HL-60 (cell line): ENCODE results near the gene PNPLA7.

Source experiments
- DNase-seq, 2 experiments: peaks; one replicate each; pipeline ENCODE4 v3.0.0-alpha.2; 2010 to 2020; ENCODE audit warnings: low read depth in 1 of 2, low spot score in 1 of 2
- H3K27ac ChIP-seq: fragments of 250-450 bp; sonication (Bioruptor Pico); replicated peaks from 2 replicates; pipeline ENCODE4 v1.5.1; 2020; ENCODE audit warnings: mild to moderate bottlenecking, moderate library complexity
- H3K27me3 ChIP-seq: fragments of 250-450 bp; sonication (Bioruptor Pico); 2 replicates; pipeline ENCODE4 v1.5.1; 2021; ENCODE audit warnings: mild to moderate bottlenecking, moderate library complexity; ENCODE audit not compliant: insufficient read depth, poor library complexity, severe bottlenecking
- H3K4me3 ChIP-seq: replicated peaks from 2 replicates; pipeline ENCODE4 v1.5.1; 2011; ENCODE audit warnings: mild to moderate bottlenecking, control low read depth, low read length; ENCODE audit not compliant: insufficient read depth
- GABPA ChIP-seq: IDR thresholded peaks from 2 replicates; pipeline ENCODE4 v1.6.1; 2012; ENCODE audit warnings: low read depth
- POLR2AphosphoS5 ChIP-seq: IDR thresholded peaks from 2 replicates; pipeline ENCODE4 v1.6.1; 2012; ENCODE audit warnings: low read depth
- REST ChIP-seq: IDR thresholded peaks from 2 replicates; pipeline ENCODE4 v1.6.1; 2012; ENCODE audit warnings: low read depth; ENCODE audit not compliant: insufficient replicate concordance
- SPI1 ChIP-seq: IDR thresholded peaks from 2 replicates; pipeline ENCODE4 v1.6.1; 2012; ENCODE audit warnings: low read depth, mild to moderate bottlenecking, borderline replicate concordance
- TF ChIP-seq, protein P1 (sequence below): IDR thresholded peaks from one replicate; pipeline ENCODE4 v1.5.1; 2011; ENCODE audit warnings: low read length, control low read depth, inconsistent platforms; ENCODE audit not compliant: insufficient read depth

The PNPLA7 gene

GRCh38 chr9:137454597-137455358 lies 95.4 kb downstream of the PNPLA7 start:
- peak overlapping the region; percentile 16 for H3K4me3 ChIP-seq
- H3K27ac ChIP-seq: peak overlapping the region; percentile 54
- no peak for DNase-seq
- no peaks in the 10 kb centered on the region for H3K27me3 ChIP-seq
- no peak for TF ChIP-seq REST
- no peak for TF ChIP-seq POLR2AphosphoS5
- TF ChIP-seq, protein P1, sequence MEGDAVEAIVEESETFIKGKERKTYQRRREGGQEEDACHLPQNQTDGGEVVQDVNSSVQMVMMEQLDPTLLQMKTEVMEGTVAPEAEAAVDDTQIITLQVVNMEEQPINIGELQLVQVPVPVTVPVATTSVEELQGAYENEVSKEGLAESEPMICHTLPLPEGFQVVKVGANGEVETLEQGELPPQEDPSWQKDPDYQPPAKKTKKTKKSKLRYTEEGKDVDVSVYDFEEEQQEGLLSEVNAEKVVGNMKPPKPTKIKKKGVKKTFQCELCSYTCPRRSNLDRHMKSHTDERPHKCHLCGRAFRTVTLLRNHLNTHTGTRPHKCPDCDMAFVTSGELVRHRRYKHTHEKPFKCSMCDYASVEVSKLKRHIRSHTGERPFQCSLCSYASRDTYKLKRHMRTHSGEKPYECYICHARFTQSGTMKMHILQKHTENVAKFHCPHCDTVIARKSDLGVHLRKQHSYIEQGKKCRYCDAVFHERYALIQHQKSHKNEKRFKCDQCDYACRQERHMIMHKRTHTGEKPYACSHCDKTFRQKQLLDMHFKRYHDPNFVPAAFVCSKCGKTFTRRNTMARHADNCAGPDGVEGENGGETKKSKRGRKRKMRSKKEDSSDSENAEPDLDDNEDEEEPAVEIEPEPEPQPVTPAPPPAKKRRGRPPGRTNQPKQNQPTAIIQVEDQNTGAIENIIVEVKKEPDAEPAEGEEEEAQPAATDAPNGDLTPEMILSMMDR: no peak
- no peak for TF ChIP-seq SPI1
- no peak for TF ChIP-seq GABPA

GRCh38 chr9:137454145-137454596 lies 96.0 kb downstream of the PNPLA7 start:
- TF ChIP-seq SPI1: 0 out of 2 replicates have a peak, but pooled peaks have one; percentile 17
- TF ChIP-seq, protein P1: no peak
- DNase-seq: peak in 1 of 2 experiments; percentile 52
- Histone ChIP-seq H3K27me3 (no peaks in the 10 kb centered on the region), H3K27ac (peak overlapping the region; percentile 54), H3K4me3 (peak overlapping the region; percentile 16)

- H3K27me3 ChIP-seq: no peaks in the 10 kb centered on the region
- 0 out of 2 replicates have a peak, but pooled peaks have one; percentile 1 for TF ChIP-seq POLR2AphosphoS5
- TF ChIP-seq, protein P1: no peak
- no peak overlapping the region for H3K4me3 ChIP-seq
- no peak overlapping the region; the same call in 1 of the 2 replicates for H3K27ac ChIP-seq
- peak; percentile 75 for DNase-seq
Measured at GRCh38 chr9:137453643-137454081, 96.5 kb downstream of the PNPLA7 start.

GRCh38 chr9:137452761-137453642 lies 97.2 kb downstream of the PNPLA7 start:
- H3K27me3 ChIP-seq: no peaks in the 10 kb centered on the region
- DNase-seq: no peak
- TF ChIP-seq POLR2AphosphoS5 (no peak), SPI1 (no peak), REST (no peak), GABPA (no peak)
- TF ChIP-seq, protein P1: no peak
- H3K27ac ChIP-seq: peak overlapping the region; percentile 43
- H3K4me3 ChIP-seq: no peak overlapping the region
